ENCODE data around the gene ARHGAP32.

GRCh38 chr11:129226207-129226798 lies 34.2 kb upstream of the ARHGAP32 start:
- TF ChIP-seq CREB5 (CRISPR knock-in tag; IDR thresholded peaks at IDR 0.05; ENCODE audit: low read depth) = no peak
- no peak for TF ChIP-seq GLIS3 (CRISPR knock-in tag; IDR thresholded peaks at IDR 0.05)
- TF ChIP-seq, protein P1, sequence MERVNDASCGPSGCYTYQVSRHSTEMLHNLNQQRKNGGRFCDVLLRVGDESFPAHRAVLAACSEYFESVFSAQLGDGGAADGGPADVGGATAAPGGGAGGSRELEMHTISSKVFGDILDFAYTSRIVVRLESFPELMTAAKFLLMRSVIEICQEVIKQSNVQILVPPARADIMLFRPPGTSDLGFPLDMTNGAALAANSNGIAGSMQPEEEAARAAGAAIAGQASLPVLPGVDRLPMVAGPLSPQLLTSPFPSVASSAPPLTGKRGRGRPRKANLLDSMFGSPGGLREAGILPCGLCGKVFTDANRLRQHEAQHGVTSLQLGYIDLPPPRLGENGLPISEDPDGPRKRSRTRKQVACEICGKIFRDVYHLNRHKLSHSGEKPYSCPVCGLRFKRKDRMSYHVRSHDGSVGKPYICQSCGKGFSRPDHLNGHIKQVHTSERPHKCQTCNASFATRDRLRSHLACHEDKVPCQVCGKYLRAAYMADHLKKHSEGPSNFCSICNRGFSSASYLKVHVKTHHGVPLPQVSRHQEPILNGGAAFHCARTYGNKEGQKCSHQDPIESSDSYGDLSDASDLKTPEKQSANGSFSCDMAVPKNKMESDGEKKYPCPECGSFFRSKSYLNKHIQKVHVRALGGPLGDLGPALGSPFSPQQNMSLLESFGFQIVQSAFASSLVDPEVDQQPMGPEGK (CRISPR knock-in tag; IDR thresholded peaks at IDR 0.05; ENCODE audit: borderline replicate concordance) = no peak
- TF ChIP-seq SNAI2 (CRISPR knock-in tag; IDR thresholded peaks at IDR 0.05) = no peak
- TF ChIP-seq ZFP30 (CRISPR knock-in tag; IDR thresholded peaks at IDR 0.05) = no peak
- no peak for TF ChIP-seq OSR1 (CRISPR knock-in tag; IDR thresholded peaks at IDR 0.05)
- no peak for TF ChIP-seq ZFP3 (CRISPR knock-in tag; IDR thresholded peaks at IDR 0.05)
- TF ChIP-seq TOX (CRISPR knock-in tag; IDR thresholded peaks at IDR 0.05; ENCODE audit: borderline replicate concordance) = no peak
- no peak for TF ChIP-seq ARNTL (CRISPR knock-in tag; IDR thresholded peaks at IDR 0.05; ENCODE audit: borderline replicate concordance, low read depth)
- no peak for TF ChIP-seq TCF4 (CRISPR knock-in tag; IDR thresholded peaks at IDR 0.05; ENCODE audit: borderline replicate concordance)
